GM13976 (cell line): ENCODE results near the gene STAT6.

Experiments used
- DNase-seq: peaks from one replicate; pipeline ENCODE4 v3.0.0; 2012; ENCODE audit warnings: low spot score
- CTCF ChIP-seq: IDR thresholded peaks from 2 replicates; pipeline ENCODE4 v1.5.1; 2012; ENCODE audit warnings: borderline replicate concordance, mild to moderate bottlenecking; ENCODE audit not compliant: insufficient read depth; ENCODE audit errors: extremely low read depth, missing control alignments, control extremely low read depth
- in situ Hi-C: fragments of 300-500 bp; cut with MboI; formaldehyde crosslinking; loops from one replicate; pipeline ENCODE4 v1.12.0; 2022; ENCODE audit warnings: low sequenced_read_pairs, mixed read lengths, inconsistent platforms; ENCODE audit not compliant: unreplicated experiment

The STAT6 gene

GRCh38 chr12:57151741-57152630 lies 40.8 kb upstream of the STAT6 start:
- no peak for TF ChIP-seq CTCF
- in situ Hi-C loops: no loop called here
- DNase-seq: no peak

GRCh38 chr12:57150400-57151000 lies 39.3 kb upstream of the STAT6 start:
- no peak for DNase-seq
- in situ Hi-C loops: no loop called here
- no peak for TF ChIP-seq CTCF

- in situ Hi-C loops: no loop called here
- no peak for DNase-seq
- no peak for TF ChIP-seq CTCF
Observed at GRCh38 chr12:57149245-57149900, 38.2 kb upstream of the STAT6 start.

- no peak for DNase-seq
- in situ Hi-C loops: no loop called here
- no peak for TF ChIP-seq CTCF
Observed at GRCh38 chr12:57148469-57149244, 37.5 kb upstream of the STAT6 start.

GRCh38 chr12:57146961-57147944 lies 36.1 kb upstream of the STAT6 start, which contains the start of gene LRP1-AS:
Gene LRP1-AS, minus strand, starts transcription at chr12:57147619.
- TF ChIP-seq CTCF: no peak
- DNase-seq: no peak
- in situ Hi-C loops: no loop called here
